GM12873 (cell line): ENCODE results near the gene PNMA8C.

Source experiments
- TF ChIP-seq, protein P1 (sequence below): IDR thresholded peaks from 2 replicates; pipeline ENCODE4 v1.5.1; 2012; ENCODE audit warnings: low read depth, mild to moderate bottlenecking, moderate library complexity, low read length, control low read depth; ENCODE audit not compliant: insufficient read depth; ENCODE audit errors: missing control alignments

PNMA8C gene

DNA sequence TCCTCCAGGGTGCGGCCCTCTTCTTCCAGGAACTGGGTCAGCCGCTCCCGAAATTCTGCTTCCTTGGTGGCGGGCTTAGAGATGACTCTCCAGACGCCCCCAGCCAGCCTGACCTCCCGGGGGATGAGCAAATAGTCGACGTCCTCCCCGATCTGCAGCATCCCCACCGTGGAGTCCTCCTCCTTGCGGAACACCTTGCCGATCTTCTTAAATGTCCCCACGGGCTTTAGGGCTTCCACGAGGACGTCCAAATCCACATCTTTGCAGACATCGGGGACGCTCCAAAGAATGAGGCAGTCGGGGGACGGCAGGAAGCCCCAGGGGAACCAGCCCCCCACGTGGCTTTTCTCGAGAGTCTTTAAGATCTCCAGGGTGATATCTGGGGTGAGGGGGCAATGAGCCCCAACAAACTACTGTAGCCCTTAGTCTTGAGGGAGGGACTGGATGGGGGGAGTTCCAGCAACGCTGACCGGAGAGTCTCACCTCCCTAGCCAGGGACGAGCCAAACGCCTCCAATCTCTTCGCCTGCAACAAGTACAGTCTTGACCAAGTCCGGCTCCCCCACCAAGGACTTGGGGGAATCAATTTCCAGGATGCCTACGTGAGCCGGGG is 16.0 kb downstream of the PNMA8C start:
- TF ChIP-seq, protein P1, sequence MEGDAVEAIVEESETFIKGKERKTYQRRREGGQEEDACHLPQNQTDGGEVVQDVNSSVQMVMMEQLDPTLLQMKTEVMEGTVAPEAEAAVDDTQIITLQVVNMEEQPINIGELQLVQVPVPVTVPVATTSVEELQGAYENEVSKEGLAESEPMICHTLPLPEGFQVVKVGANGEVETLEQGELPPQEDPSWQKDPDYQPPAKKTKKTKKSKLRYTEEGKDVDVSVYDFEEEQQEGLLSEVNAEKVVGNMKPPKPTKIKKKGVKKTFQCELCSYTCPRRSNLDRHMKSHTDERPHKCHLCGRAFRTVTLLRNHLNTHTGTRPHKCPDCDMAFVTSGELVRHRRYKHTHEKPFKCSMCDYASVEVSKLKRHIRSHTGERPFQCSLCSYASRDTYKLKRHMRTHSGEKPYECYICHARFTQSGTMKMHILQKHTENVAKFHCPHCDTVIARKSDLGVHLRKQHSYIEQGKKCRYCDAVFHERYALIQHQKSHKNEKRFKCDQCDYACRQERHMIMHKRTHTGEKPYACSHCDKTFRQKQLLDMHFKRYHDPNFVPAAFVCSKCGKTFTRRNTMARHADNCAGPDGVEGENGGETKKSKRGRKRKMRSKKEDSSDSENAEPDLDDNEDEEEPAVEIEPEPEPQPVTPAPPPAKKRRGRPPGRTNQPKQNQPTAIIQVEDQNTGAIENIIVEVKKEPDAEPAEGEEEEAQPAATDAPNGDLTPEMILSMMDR, result no peak

DNA sequence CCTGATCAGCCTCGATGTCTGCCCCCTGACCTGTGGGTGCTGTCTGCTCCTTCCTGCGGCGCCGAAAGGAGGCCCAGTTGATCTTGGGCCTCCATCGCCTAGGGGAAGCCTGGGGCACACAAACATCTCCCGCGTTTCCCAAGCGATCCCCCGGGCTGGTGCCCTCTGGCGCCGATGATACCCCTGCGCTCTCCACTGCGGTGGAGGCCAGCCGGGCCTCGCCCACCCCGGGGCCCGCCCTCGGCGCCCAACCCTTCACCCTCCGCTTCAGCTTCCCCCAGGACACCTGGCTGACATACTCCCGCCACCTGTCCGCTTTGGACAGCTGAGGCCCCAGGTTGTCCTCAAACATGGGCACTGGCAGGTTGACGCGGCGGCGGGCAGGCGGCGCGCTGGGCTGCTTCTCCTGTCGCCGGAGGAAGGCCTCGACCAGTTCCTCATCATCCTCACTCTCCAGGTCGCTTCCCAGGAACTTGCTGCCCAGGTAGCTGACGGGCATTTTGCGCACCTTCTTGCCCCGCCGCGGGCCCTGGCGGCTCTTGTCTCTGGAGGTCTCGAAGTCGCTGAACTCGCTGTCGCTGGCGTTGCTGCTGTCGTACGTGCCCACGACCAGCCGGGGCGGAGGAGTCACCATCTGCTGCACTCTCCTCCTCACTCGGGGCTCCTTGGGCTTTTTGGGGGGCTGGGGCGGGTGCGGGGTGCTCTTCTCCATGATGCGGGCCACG is 16.6 kb downstream of the PNMA8C start:
- TF ChIP-seq, protein P1, result no peak

DNA sequence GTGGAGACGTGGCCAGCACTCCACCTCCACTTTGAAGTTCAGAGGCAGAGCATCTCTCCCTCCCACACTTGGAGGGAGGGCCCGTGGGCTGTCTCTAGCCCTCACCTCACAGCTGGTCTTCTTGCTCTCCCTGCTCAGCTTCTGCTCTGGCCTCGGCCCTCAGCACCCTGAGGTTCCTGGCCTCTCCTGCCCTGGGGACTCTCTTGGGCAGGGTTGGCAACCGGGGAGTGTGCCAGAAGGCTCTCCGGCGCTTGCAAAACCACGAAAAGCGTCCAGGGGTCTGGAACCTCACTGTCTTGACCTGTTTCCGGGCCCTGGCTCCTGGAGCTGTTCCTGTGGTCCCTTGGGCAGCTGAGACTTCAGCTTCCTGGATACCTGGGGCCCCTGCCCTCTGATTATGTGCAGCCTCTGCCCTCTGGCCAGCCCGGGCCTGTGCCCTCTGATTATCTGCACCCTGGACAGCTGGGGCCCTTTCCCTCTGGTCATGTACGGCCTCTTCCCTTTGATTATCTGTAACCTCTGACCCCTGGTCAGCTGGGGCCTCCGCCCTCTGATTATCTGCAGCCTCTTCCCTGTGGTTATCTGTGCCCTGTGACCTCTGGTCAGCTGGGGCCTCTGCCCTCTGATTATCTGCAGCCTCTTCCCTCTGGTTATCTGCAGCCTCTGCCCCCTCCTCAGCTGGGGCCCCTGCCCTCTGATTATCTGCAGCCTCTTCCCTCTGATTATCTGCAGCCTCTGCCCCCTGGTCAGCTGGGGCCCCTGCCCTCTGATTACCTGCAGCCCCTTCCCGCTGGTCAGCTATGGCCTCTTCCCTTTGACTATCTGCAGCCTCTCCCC is 17.4 kb downstream of the PNMA8C start:
- TF ChIP-seq, protein P1, result no peak

DNA sequence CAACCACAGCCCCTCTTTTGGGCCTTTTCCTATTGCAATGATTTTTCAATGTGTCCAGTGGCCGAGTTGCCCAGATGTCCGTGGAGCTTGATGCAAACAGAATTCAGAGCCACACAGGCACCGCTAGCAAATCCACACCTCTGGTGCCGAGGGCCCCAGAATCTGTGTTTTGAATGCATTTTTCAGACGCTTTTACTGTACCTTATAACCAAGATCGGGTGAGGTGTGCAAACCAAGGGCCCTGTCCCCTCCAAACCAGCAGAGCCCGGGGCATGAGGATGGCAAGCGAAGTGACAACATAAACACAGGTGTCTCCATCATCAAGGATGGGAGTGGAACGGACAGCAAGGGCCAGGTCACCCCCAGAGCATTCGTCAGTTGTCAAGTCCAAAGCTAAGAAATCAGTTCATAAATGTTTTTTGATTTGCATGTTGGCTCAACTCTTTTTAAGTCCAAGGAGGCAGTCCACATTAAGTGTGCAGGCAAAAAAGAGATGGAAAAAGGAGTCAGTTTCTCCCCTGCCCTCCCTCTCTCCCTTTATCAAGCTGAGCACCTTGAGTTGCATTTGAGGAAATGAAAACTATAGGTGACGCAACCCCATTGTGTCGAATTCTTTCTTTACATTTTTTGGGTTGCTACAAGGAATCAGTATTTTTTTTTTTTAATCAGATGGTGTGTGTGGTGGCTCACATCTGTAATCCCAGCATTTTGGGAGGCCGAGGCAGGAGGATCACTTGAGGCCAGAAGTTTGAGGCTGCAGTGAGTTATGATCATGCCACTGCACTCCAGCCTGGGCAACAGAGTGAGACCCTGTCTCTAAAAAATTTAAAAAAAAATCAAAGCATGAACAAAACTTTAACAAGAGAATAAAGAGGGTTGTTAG is 18.3 kb downstream of the PNMA8C start:
- TF ChIP-seq, protein P1, result no peak

DNA sequence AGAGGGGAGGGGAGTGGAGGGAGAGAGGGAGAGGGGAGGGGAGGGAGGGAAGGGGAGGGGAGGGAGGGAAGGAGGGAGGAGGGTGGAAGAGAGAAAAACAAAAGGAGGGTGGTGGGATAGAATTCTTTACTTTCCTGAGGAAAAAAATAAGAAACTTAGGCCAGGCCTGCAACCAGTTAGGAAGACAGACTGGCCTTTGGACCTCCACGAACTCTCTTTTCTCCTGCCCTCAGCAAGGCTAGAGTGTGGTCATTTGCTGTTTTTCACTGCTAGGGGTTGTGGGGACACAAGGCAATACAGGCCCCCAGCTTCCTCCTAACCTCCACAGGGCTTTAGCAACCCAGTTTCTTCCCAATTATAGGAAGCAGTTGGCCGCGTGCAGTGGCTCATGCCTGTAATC is 19.5 kb downstream of the PNMA8C start:
- TF ChIP-seq, protein P1, result no peak

DNA sequence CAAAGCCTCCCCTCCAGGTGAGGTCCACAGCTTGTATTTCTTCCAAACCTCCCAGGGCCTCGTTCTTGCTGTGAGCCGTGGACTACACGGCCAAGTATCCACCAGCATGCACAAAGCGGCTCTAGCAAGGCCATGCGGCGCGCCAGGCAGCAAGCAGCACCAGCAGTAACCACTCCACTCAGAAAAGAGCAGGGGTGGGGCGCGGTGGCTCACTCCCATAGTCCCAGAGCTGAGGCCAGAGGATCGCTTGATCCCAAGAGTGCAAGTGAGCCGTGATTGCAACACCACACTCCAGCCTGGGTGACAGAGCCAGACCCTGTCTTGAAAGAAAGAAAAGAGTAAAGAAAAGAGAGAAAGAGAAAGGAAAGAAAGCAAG is 20.1 kb downstream of the PNMA8C start:
- TF ChIP-seq, protein P1, result no peak
